ENCODE results near the gene NAT9. TPM values are rescaled to one million over a fixed set of nuclear protein-coding genes. Genes with fewer than 3 reads are reported as not detected.

The NAT9 gene
- total and polyA plus RNA-seq, 4 donors = 27.1 to 47.4 (median 36.6) TPM

DNA sequence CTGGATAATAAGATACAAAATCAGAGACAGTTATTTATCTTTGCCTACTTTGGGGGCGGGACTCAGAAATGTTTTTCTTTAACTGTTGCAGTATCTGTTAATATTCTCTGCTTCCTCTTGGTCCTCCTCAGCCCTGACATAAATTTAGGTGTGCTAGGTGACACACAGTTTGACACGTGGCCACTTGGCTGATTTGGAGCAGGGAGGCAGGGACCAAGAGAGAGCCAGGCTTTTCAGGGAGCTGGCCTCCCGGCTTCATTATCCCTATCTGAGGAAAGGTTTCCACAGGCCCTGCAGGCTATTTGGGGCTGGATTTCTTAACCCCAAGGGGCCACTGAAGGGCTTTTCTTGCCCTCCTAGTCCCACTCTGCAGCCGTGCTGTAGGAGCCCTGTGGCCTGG is 20.1 kb upstream of the NAT9 start:
- TF ChIP-seq, protein P1, sequence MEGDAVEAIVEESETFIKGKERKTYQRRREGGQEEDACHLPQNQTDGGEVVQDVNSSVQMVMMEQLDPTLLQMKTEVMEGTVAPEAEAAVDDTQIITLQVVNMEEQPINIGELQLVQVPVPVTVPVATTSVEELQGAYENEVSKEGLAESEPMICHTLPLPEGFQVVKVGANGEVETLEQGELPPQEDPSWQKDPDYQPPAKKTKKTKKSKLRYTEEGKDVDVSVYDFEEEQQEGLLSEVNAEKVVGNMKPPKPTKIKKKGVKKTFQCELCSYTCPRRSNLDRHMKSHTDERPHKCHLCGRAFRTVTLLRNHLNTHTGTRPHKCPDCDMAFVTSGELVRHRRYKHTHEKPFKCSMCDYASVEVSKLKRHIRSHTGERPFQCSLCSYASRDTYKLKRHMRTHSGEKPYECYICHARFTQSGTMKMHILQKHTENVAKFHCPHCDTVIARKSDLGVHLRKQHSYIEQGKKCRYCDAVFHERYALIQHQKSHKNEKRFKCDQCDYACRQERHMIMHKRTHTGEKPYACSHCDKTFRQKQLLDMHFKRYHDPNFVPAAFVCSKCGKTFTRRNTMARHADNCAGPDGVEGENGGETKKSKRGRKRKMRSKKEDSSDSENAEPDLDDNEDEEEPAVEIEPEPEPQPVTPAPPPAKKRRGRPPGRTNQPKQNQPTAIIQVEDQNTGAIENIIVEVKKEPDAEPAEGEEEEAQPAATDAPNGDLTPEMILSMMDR (IDR thresholded peaks at IDR 0.05; ENCODE audit: control extremely low read depth, extremely low read depth) = no peak
- no peak overlapping the region for H3K9ac ChIP-seq (ENCODE audit: insufficient read depth in 1 of 2, low read length in 2 of 2)
- no peaks in the 10 kb centered on the region for H3K4me1 ChIP-seq (ENCODE audit: control insufficient read depth in 5 of 5, insufficient read depth in 5 of 5, low read length in 5 of 5)
- H3K4me3 ChIP-seq = no peak overlapping the region
- no peaks in the 10 kb centered on the region for H3K9me3 ChIP-seq (ENCODE audit: control insufficient read depth in 4 of 4, insufficient read depth in 3 of 4, low read length in 3 of 4)
- DNase-seq (no peak), ATAC-seq (ENCODE audit: insufficient read depth, low FRiP score) (no peak)
- H3K27ac ChIP-seq (ENCODE audit: low read depth in 1 of 2, low read length in 1 of 2) = no peak overlapping the region
- H3K36me3 ChIP-seq (ENCODE audit: control insufficient read depth in 4 of 4, insufficient read depth in 4 of 4, low read length in 4 of 4) = peaks cover 4 to 63% (median 6%) of the 10 kb centered on the region in 4 donors
- 94% methylated on average over 4 of the region's 4 CpGs for WGBS, 2 donors
- no peaks in the 10 kb centered on the region for H3K27me3 ChIP-seq (ENCODE audit: control insufficient read depth in 3 of 3, insufficient read depth in 3 of 3, low read length in 2 of 3)

DNA sequence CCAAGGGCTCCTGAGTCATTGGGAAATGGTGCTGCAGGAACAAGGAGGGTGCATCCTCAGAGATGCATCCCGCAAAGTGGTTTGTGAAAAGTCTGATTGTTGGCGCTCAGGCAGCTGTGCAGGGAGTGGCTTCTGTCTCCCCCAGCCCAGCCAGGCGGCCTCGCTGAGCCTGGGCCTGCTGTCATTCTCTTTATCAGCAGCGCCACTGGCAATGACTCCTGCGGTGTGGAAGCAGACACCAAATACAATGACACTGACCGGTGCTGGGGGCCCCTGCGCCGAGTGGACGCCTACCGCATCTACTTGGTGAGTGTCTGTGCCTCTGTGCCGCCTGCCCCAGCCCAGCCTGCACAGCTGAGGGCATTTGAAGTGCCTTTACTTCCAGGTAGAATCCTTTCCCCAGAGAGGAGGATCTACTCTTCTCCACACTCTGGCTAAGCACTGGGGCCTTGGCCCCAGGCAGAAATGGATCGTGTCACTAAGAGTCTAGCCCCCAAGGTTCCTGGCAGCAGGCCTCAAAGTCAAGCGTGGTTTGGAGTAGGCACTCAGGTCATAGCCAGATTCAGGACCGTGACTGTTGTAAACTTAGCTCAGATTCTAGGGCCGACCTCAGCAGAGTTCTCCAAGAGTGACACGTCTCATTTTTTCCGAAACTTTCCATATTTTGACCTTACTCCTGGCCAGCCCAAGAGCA is 19.3 kb upstream of the NAT9 start:
- Histone ChIP-seq H3K27me3 (ENCODE audit: control insufficient read depth in 3 of 3, insufficient read depth in 3 of 3, low read length in 2 of 3) (no peaks in the 10 kb centered on the region), H3K4me1 (ENCODE audit: control insufficient read depth in 5 of 5, insufficient read depth in 5 of 5, low read length in 5 of 5) (no peaks in the 10 kb centered on the region), H3K27ac (ENCODE audit: low read depth in 1 of 2, low read length in 1 of 2) (no peak overlapping the region), H3K4me3 (no peak overlapping the region), H3K9ac (ENCODE audit: insufficient read depth in 1 of 2, low read length in 2 of 2) (no peak overlapping the region), H3K9me3 (ENCODE audit: control insufficient read depth in 4 of 4, insufficient read depth in 3 of 4, low read length in 3 of 4) (no peaks in the 10 kb centered on the region), H3K36me3 (ENCODE audit: control insufficient read depth in 4 of 4, insufficient read depth in 4 of 4, low read length in 4 of 4) (peaks cover 4 to 62% (median 6%) of the 10 kb centered on the region in 4 donors)
- DNase-seq (no peak), ATAC-seq (ENCODE audit: insufficient read depth, low FRiP score) (no peak)
- TF ChIP-seq, protein P1 (IDR thresholded peaks at IDR 0.05; ENCODE audit: control extremely low read depth, extremely low read depth) = no peak
- WGBS, 2 donors = 94 to 96% methylated on average over 18 of the region's 18 CpGs

DNA sequence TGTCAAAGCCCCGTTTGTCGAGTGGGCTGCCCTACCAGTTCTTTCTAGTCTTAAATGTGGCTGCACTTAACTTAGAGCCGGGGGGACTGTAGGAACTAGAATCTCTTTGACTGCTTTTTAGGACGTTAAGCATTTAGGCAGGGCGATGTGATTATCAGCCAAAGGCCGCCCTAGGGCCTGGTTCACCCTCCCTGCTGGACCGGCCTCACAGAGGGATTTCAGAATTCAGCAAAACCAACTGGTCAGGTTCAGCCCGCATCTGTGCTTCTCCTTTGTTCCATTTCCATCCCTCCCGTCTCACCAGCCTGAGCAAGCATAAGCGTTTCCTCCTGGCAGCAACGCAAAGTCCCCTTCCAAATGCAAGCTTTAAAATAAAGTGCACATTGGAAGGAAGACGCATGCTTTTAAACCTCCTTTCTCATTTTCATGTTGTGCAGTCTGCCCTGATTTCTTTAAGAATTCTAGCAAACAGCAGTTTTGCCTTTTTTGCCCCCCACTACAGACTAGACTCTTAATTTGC is 16.5 kb upstream of the NAT9 start:
- H3K27ac ChIP-seq (ENCODE audit: low read depth in 1 of 2, low read length in 1 of 2) = no peak overlapping the region
- no peak overlapping the region for H3K9ac ChIP-seq (ENCODE audit: insufficient read depth in 1 of 2, low read length in 2 of 2)
- H3K27me3 ChIP-seq (ENCODE audit: control insufficient read depth in 3 of 3, insufficient read depth in 3 of 3, low read length in 2 of 3) = no peaks in the 10 kb centered on the region
- no peak for ATAC-seq (ENCODE audit: insufficient read depth, low FRiP score)
- no peak for DNase-seq
- peaks cover 4 to 57% (median 6%) of the 10 kb centered on the region in 4 donors for H3K36me3 ChIP-seq (ENCODE audit: control insufficient read depth in 4 of 4, insufficient read depth in 4 of 4, low read length in 4 of 4)
- no peaks in the 10 kb centered on the region for H3K9me3 ChIP-seq (ENCODE audit: control insufficient read depth in 4 of 4, insufficient read depth in 3 of 4, low read length in 3 of 4)
- WGBS, 2 donors = 87 to 98% methylated on average over 12 of the region's 12 CpGs
- TF ChIP-seq, protein P1 (IDR thresholded peaks at IDR 0.05; ENCODE audit: control extremely low read depth, extremely low read depth) = no peak
- no peaks in the 10 kb centered on the region for H3K4me1 ChIP-seq (ENCODE audit: control insufficient read depth in 5 of 5, insufficient read depth in 5 of 5, low read length in 5 of 5)
- no peak overlapping the region for H3K4me3 ChIP-seq
